Adipocyte (in vitro differentiated cells): Measurements from ENCODE around the gene DCST2.

ENCODE experiments used
- DNase-seq: peaks from one replicate; pipeline ENCODE4 v3.0.0-alpha.2; 2015; ENCODE audit warnings: low read depth
- H3K27me3 ChIP-seq: replicated peaks from 2 replicates; pipeline ENCODE4 v1.7.0; 2013; ENCODE audit warnings: mild to moderate bottlenecking, low read length, moderate library complexity; ENCODE audit not compliant: control insufficient read depth, insufficient read depth
- H3K36me3 ChIP-seq: 2 replicates; pipeline ENCODE4 v1.7.0; 2013; ENCODE audit warnings: low read length, mild to moderate bottlenecking, moderate library complexity; ENCODE audit not compliant: control insufficient read depth, insufficient read depth, severe bottlenecking
- H3K4me1 ChIP-seq: 2 replicates; pipeline ENCODE4 v1.7.0; 2013; ENCODE audit warnings: mild to moderate bottlenecking, low read length, moderate library complexity; ENCODE audit not compliant: control insufficient read depth, insufficient read depth
- H3K4me3 ChIP-seq: 2 replicates; pipeline ENCODE4 v1.7.0; 2013; ENCODE audit warnings: mild to moderate bottlenecking, low read length, moderate library complexity
- H3K9ac ChIP-seq: 2 replicates; pipeline ENCODE4 v1.7.0; 2013; ENCODE audit warnings: mild to moderate bottlenecking, low read length, moderate library complexity
- H3K9me3 ChIP-seq: 2 replicates; pipeline ENCODE4 v1.7.0; 2013; ENCODE audit warnings: mild to moderate bottlenecking, low read length, moderate library complexity; ENCODE audit not compliant: control insufficient read depth

DCST2 gene

DNA sequence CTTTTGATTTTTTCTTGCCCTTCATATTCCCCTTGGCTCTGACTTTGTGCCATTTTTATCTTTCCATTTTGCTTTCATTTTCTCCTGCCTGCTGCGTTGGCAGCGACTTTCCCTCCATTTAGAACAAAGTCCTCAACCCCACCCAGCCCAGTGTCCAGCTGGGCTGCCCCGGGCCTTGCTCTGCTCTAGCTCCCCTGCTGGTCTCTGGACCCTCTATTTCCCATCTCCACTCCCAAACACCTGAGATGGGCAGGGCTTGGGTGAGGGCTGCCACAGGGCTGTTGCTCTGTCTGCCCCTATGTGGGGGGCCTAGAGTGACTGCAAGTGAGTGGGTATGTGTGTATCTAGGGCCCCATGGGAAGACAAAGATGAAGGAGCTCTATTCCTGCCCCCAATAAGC, 10.2 kb upstream of the DCST2 start:
- H3K9me3 ChIP-seq: no peaks in the 10 kb centered on the region

DNA sequence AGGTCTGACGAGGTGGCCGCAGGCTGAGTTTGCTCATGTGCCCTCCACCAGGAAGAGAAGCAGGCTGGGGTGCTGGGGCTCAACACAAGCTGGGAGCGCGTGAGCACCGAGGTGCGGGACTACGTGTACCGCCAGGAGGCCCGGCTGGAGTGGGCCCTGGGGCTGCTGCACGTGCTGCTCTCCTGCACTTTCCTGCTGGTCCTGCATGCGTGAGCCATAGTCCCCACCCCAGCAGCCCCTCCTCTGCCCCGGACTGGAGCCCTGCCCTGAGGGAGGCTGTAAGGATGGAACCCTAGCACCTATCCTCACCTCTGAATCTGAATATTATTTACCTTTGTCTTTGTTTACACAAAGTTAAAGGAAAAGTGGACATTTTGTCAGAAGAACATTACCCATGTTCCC, 9.7 kb upstream of the DCST2 start:
- Histone ChIP-seq H3K4me3 (no peak overlapping the region), H3K9me3 (no peaks in the 10 kb centered on the region), H3K27me3 (no peaks in the 10 kb centered on the region), H3K36me3 (no peaks in the 10 kb centered on the region), H3K4me1 (peaks cover 12% of the 10 kb centered on the region), H3K9ac (no peak overlapping the region)
- no peak for DNase-seq

More for the DNA sequence above, 10.2 kb upstream of the DCST2 start:
- H3K27me3 ChIP-seq: no peaks in the 10 kb centered on the region
- no peak for DNase-seq
- H3K4me3 ChIP-seq: no peak overlapping the region
- no peak overlapping the region for H3K9ac ChIP-seq
- peaks cover 12% of the 10 kb centered on the region for H3K4me1 ChIP-seq
- no peaks in the 10 kb centered on the region for H3K36me3 ChIP-seq

DNA sequence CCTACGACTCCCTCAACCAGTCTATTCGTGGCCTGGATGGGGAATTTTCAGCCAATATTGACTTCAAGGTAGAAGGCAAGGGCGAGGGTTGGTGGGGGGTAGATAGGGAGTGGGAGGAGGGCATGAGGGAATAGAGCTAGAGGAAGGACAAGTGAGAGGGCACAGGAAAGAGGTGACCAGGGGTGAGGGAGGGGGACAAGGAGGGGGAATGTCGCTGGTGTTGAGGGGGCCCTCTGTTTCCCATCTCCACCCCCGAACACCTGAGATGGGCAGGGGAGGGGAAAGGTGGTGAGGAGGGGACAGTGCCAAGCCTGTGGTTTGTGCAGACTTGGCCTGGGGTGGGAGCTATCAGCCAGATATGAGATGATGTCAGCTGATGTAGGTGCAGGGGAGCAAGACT, 9.2 kb upstream of the DCST2 start:
- no peak for DNase-seq
- Histone ChIP-seq H3K4me3 (no peak overlapping the region), H3K27me3 (no peaks in the 10 kb centered on the region), H3K4me1 (peaks cover 12% of the 10 kb centered on the region), H3K36me3 (no peaks in the 10 kb centered on the region), H3K9ac (no peak overlapping the region), H3K9me3 (no peaks in the 10 kb centered on the region)

GRCh38 chr1:155040358-155041093, 6.9 kb upstream of the DCST2 start:
- no peaks in the 10 kb centered on the region for H3K27me3 ChIP-seq
- no peak overlapping the region for H3K4me3 ChIP-seq
- H3K9me3 ChIP-seq: no peaks in the 10 kb centered on the region
- no peaks in the 10 kb centered on the region for H3K36me3 ChIP-seq
- peaks cover 12% of the 10 kb centered on the region for H3K4me1 ChIP-seq
- H3K9ac ChIP-seq: no peak overlapping the region
- no peak for DNase-seq

DNA sequence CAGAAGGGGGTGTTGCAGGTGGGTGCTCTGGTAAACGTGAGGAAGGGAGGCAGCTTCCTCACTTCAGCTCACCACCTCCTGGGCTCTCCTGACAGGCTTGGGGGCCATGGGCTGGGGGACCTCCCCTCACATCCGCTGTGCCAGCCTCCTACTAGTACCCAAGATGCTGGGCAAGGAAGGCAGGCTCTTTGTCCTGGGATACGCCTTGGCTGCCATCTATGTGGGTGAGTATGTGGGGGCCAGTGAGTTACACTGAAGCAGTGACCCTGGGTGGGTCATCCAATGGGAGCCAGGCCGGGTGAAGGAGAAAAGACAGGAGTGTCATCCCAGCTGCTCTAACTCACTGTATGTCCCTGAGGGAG, 5.7 kb upstream of the DCST2 start:
- no peaks in the 10 kb centered on the region for H3K9me3 ChIP-seq
- DNase-seq: no peak
- H3K36me3 ChIP-seq: no peaks in the 10 kb centered on the region
- no peaks in the 10 kb centered on the region for H3K27me3 ChIP-seq
- no peak overlapping the region for H3K9ac ChIP-seq
- no peak overlapping the region for H3K4me3 ChIP-seq
- peaks cover 7% of the 10 kb centered on the region for H3K4me1 ChIP-seq

DNA sequence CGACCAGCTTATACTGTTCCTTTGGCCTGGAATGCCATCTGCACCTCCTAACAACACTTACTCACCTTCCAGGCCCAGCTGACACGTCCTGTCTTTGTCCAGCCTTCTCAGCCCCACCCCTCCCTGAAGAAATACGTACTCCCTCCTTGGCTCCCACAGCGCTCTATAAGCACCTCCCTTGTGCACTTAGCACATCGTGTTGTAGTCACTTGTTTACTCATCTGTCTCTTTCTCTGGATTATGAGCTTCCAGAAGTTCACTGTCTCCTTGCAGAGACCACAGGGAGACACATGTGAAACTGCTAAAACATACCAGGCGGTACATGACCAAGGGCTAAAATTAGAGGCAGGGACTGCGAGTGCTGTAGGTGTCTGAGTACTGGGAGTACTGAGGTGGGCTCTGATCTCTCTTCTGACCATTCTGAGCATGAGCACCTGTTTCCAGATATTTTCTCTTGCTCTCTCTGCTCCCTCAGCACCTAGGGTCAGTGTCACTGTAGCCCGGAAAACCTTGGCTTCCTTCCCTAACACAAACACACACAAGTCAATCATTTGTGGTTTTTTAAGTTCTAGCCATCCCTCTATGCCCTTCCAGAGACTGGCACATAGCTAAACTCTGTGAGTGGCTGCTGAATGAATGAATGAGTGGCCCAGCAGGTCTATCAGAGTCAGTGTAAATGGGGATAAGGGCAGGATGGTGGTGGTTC, 5.2 kb upstream of the DCST2 start:
- Histone ChIP-seq H3K9ac (no peak overlapping the region), H3K36me3 (no peaks in the 10 kb centered on the region), H3K4me1 (peaks cover 7% of the 10 kb centered on the region), H3K9me3 (no peaks in the 10 kb centered on the region), H3K4me3 (no peak overlapping the region), H3K27me3 (peaks cover 4% of the 10 kb centered on the region)
- peak; percentile 11 for DNase-seq

DNA sequence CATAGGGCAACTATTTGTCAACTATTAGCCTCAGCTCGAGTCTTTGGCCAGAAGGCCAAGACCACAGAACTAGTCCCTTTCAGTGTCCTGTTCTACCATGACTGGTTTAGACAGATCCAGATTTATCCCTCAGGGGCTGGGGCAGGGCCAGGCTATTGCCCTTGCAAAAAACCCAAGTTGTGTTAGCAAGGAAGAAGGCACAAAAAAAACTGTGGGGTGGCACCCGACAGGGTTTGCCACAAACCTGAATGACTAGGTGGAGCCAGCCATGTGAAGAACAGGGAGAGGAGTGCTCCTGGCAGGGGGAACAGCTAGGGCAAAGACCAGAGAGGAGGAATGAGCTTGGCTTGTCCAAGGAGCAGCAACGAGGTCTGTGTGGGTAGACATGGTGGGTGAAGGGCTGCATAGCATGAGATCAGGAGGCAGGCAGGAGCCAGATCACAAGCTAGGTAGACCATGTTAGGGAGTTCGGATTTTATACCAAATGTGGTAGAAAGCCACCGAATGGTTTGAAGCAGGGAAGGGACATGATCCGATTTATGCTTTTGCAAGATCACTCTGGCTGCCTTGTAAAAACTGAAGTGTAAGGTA, 4.4 kb upstream of the DCST2 start:
- Histone ChIP-seq H3K27me3 (peaks cover 8% of the 10 kb centered on the region), H3K9me3 (no peaks in the 10 kb centered on the region), H3K4me3 (no peak overlapping the region), H3K4me1 (peaks cover 7% of the 10 kb centered on the region), H3K9ac (no peak overlapping the region), H3K36me3 (no peaks in the 10 kb centered on the region)
- DNase-seq: no peak

GRCh38 chr1:155037043-155037442, 3.5 kb upstream of the DCST2 start:
- Histone ChIP-seq H3K27me3 (peaks cover 8% of the 10 kb centered on the region), H3K36me3 (no peaks in the 10 kb centered on the region), H3K9ac (no peak overlapping the region), H3K4me1 (peaks cover 7% of the 10 kb centered on the region), H3K9me3 (no peaks in the 10 kb centered on the region), H3K4me3 (no peak overlapping the region)
- no peak for DNase-seq

GRCh38 chr1:155035936-155036335, 2.4 kb upstream of the DCST2 start:
- H3K4me1 ChIP-seq: peaks cover 7% of the 10 kb centered on the region
- DNase-seq: no peak
- H3K4me3 ChIP-seq: no peak overlapping the region
- H3K36me3 ChIP-seq: no peaks in the 10 kb centered on the region
- H3K27me3 ChIP-seq: peaks cover 8% of the 10 kb centered on the region
- no peak overlapping the region for H3K9ac ChIP-seq
- H3K9me3 ChIP-seq: no peaks in the 10 kb centered on the region

DNA sequence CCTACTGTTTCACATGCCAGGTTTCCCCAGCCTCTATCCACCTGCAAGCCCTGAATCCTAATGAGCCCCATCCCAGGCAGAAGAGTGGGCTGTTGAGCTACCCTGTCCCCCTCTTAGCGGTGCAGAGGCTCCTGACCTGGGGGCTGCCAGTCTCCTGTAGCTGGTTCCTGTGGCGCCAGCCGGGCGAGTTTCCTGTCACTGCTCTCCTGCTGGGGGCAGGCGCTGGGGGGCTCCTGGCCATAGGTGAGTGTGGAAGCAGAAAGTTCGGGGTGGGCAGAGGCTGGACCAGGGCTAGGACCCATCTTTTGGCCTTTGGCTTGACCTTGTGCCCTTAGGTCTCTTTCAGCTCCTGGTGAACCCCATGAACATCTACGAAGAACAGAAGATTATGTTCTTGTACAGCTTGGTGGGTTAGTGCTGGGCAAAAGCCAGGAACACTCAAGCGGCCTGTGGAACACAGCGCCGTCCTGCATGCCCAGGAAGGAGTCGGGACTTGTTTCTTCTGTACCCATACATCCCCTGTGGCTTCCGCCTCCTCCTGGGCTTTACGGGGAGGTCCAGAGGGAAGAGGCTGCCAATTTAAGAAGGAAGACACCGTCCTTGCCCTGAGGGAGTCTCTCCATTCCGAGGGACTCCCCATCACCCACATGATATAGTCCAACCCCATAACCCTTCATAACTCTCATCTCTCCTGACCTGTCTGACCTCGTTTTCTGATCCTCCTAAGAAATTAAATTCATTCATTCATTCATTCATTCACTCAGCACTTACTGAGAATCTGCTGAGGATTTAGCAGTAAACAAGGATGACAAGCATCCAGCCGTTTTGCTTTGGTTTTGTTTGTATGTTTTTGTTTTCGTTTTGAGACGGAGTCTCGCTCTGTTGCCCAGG, 982 bp upstream of the DCST2 start:
- H3K4me1 ChIP-seq: peaks cover 7% of the 10 kb centered on the region
- no peaks in the 10 kb centered on the region for H3K36me3 ChIP-seq
- H3K4me3 ChIP-seq: no peak overlapping the region
- no peaks in the 10 kb centered on the region for H3K9me3 ChIP-seq
- H3K27me3 ChIP-seq: peaks cover 8% of the 10 kb centered on the region
- DNase-seq: no peak
- H3K9ac ChIP-seq: no peak overlapping the region

- Histone ChIP-seq H3K36me3 (no peaks in the 10 kb centered on the region), H3K27me3 (peaks cover 8% of the 10 kb centered on the region), H3K9me3 (no peaks in the 10 kb centered on the region), H3K4me1 (no peaks in the 10 kb centered on the region), H3K4me3 (no peak overlapping the region), H3K9ac (no peak overlapping the region)
- no peak for DNase-seq
Observed at GRCh38 chr1:155032886-155033285, 695 bp downstream of the DCST2 start.
